ENCODE data around the gene SEC61B. TPM values are rescaled to one million over a fixed set of nuclear protein-coding genes. Genes with fewer than 3 reads are reported as not detected.

SEC61B gene
- total and polyA plus RNA-seq, 2 experiments from 2014 or later, result 133 to 602 TPM

DNA sequence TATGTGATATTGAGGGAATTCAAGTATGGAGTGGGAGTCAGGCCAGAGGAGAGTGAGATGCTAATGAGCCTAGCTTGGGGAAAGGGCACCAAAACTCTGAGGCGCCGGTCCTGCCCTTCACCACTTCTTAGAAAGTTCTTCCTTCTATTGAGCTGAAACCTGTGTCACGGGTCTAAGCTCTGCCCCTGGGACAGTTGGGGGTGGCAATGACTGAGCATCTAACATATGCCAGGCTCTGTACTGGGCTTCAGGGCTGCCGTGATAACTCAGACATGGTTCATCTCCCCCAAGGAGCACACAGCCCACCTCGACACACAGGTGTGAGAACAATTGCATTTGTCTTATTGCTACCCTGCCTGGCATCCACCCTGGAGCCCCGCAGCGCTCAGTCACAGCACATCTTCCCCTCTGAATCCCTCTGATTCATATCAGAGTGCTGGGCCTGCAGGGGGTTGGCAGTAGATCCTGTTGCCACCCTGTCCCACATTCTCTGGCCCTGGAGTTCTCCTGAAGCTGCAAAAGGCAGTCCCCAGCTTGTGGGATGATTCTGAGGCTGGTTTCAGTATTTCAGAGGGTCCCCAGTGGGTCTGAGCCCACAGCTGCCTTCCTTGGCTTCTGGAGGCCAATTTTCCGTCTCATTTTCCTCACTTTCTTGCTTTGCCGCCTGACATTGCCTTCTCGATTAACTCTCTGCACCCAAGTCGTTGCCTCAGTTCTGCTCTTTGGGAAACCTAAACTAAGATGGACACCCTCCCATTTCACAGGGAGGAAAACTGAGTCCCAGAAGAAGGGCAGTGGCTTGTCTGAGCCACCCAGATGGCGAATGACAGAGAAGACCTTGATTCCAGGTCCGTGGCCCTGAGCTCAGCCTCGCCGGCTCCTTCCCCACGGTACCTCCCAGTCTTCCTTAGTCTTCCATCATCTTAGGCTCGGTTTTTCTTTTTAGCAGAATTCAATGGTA is 42.9 kb upstream of the SEC61B start:
- Histone ChIP-seq H4K20me1 (replicated peaks; ENCODE audit: insufficient read depth) (no peaks in the 10 kb centered on the region), H3K79me2 (replicated peaks; ENCODE audit: insufficient read depth) (no peaks in the 10 kb centered on the region), H3K4me1 (ENCODE audit: insufficient read depth) (peaks cover 8% of the 10 kb centered on the region; the same call in 1 of the 2 replicates), H3K27ac (ENCODE audit: low read depth) (no peak overlapping the region), H3K36me3 (ENCODE audit: insufficient read depth) (no peaks in the 10 kb centered on the region), H3K4me2 (no peak overlapping the region), H3K4me3 (no peak overlapping the region), H3K9me2 (ENCODE audit: insufficient read depth) (no peaks in the 10 kb centered on the region), H2AFZ (0 out of 2 replicates have a peak overlapping the region, but pooled peaks have one; percentile 59), H3K27me3 (ENCODE audit: insufficient read depth) (no peaks in the 10 kb centered on the region), H3F3A (replicated peaks; ENCODE audit: low read depth) (no peaks in the 10 kb centered on the region)
- Mint-ChIP-seq H3K27me3 (ENCODE audit: insufficient read depth, low read depth, poor library complexity) (no peaks in the 10 kb centered on the region), H3K36me3 (ENCODE audit: low read depth) (no peaks in the 10 kb centered on the region), H3K4me3 (no peak overlapping the region), H3K9me3 (no peaks in the 10 kb centered on the region), H3K27ac (no peak overlapping the region), H3K4me1 (peaks cover 16% of the 10 kb centered on the region; the same call in 2 of the 3 replicates)
- ATAC-seq (no peak), DNase-seq (ENCODE audit: low spot score) (no peak)
- TF ChIP-seq POLR2AphosphoS5 (IDR thresholded peaks at IDR 0.05; ENCODE audit: low read depth), result no peak
- no peak for TF ChIP-seq EZH2 (IDR thresholded peaks at IDR 0.05; ENCODE audit: low read depth, unreplicated experiment)

DNA sequence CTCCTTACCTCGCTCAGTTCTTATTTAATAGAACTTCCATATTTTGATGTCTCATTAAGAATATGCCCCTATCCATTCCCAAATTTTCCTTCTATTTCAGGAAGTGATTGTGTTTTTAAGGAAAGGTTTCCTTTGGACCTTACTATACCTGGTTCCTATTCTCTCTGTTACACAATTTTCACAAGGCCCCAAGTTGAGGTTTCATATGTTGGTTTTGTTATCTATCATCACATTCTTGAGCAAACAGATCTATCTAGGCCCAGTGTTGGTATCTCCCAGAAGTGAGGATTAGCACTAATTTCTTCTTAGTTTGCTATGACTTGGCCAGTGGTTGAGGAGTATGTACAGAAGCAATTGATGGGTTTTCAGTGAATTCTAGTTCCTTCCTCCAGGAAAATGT is 41.9 kb upstream of the SEC61B start:
- H3K36me3 ChIP-seq (ENCODE audit: insufficient read depth), result no peaks in the 10 kb centered on the region
- H3K4me3 ChIP-seq, result no peak overlapping the region
- H3K4me1 ChIP-seq (ENCODE audit: insufficient read depth), result peaks cover 8% of the 10 kb centered on the region; the same call in 1 of the 2 replicates
- H4K20me1 ChIP-seq (replicated peaks; ENCODE audit: insufficient read depth), result no peaks in the 10 kb centered on the region
- H3K27me3 ChIP-seq (ENCODE audit: insufficient read depth), result no peaks in the 10 kb centered on the region
- no peak overlapping the region for H3K4me3 Mint-ChIP-seq
- H3K27ac ChIP-seq (ENCODE audit: low read depth), result no peak overlapping the region
- H3K9me2 ChIP-seq (ENCODE audit: insufficient read depth), result no peaks in the 10 kb centered on the region
- DNase-seq (ENCODE audit: low spot score) (no peak), ATAC-seq (no peak)
- no peaks in the 10 kb centered on the region for H3K9me3 Mint-ChIP-seq
- no peaks in the 10 kb centered on the region for H3K36me3 Mint-ChIP-seq (ENCODE audit: low read depth)
- H2AFZ ChIP-seq, result no peak overlapping the region
- H3F3A ChIP-seq (replicated peaks; ENCODE audit: low read depth), result no peaks in the 10 kb centered on the region
- H3K27ac Mint-ChIP-seq, result no peak overlapping the region
- H3K4me2 ChIP-seq, result no peak overlapping the region
- no peaks in the 10 kb centered on the region for H3K79me2 ChIP-seq (replicated peaks; ENCODE audit: insufficient read depth)
- TF ChIP-seq, protein P1, sequence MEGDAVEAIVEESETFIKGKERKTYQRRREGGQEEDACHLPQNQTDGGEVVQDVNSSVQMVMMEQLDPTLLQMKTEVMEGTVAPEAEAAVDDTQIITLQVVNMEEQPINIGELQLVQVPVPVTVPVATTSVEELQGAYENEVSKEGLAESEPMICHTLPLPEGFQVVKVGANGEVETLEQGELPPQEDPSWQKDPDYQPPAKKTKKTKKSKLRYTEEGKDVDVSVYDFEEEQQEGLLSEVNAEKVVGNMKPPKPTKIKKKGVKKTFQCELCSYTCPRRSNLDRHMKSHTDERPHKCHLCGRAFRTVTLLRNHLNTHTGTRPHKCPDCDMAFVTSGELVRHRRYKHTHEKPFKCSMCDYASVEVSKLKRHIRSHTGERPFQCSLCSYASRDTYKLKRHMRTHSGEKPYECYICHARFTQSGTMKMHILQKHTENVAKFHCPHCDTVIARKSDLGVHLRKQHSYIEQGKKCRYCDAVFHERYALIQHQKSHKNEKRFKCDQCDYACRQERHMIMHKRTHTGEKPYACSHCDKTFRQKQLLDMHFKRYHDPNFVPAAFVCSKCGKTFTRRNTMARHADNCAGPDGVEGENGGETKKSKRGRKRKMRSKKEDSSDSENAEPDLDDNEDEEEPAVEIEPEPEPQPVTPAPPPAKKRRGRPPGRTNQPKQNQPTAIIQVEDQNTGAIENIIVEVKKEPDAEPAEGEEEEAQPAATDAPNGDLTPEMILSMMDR (conservative IDR thresholded peaks at IDR 0.05; ENCODE audit: low read depth in 2 of 2), result no peak
- TF ChIP-seq NANOG (IDR thresholded peaks at IDR 0.05; ENCODE audit: borderline replicate concordance), result no peak
- TF ChIP-seq, protein P2, sequence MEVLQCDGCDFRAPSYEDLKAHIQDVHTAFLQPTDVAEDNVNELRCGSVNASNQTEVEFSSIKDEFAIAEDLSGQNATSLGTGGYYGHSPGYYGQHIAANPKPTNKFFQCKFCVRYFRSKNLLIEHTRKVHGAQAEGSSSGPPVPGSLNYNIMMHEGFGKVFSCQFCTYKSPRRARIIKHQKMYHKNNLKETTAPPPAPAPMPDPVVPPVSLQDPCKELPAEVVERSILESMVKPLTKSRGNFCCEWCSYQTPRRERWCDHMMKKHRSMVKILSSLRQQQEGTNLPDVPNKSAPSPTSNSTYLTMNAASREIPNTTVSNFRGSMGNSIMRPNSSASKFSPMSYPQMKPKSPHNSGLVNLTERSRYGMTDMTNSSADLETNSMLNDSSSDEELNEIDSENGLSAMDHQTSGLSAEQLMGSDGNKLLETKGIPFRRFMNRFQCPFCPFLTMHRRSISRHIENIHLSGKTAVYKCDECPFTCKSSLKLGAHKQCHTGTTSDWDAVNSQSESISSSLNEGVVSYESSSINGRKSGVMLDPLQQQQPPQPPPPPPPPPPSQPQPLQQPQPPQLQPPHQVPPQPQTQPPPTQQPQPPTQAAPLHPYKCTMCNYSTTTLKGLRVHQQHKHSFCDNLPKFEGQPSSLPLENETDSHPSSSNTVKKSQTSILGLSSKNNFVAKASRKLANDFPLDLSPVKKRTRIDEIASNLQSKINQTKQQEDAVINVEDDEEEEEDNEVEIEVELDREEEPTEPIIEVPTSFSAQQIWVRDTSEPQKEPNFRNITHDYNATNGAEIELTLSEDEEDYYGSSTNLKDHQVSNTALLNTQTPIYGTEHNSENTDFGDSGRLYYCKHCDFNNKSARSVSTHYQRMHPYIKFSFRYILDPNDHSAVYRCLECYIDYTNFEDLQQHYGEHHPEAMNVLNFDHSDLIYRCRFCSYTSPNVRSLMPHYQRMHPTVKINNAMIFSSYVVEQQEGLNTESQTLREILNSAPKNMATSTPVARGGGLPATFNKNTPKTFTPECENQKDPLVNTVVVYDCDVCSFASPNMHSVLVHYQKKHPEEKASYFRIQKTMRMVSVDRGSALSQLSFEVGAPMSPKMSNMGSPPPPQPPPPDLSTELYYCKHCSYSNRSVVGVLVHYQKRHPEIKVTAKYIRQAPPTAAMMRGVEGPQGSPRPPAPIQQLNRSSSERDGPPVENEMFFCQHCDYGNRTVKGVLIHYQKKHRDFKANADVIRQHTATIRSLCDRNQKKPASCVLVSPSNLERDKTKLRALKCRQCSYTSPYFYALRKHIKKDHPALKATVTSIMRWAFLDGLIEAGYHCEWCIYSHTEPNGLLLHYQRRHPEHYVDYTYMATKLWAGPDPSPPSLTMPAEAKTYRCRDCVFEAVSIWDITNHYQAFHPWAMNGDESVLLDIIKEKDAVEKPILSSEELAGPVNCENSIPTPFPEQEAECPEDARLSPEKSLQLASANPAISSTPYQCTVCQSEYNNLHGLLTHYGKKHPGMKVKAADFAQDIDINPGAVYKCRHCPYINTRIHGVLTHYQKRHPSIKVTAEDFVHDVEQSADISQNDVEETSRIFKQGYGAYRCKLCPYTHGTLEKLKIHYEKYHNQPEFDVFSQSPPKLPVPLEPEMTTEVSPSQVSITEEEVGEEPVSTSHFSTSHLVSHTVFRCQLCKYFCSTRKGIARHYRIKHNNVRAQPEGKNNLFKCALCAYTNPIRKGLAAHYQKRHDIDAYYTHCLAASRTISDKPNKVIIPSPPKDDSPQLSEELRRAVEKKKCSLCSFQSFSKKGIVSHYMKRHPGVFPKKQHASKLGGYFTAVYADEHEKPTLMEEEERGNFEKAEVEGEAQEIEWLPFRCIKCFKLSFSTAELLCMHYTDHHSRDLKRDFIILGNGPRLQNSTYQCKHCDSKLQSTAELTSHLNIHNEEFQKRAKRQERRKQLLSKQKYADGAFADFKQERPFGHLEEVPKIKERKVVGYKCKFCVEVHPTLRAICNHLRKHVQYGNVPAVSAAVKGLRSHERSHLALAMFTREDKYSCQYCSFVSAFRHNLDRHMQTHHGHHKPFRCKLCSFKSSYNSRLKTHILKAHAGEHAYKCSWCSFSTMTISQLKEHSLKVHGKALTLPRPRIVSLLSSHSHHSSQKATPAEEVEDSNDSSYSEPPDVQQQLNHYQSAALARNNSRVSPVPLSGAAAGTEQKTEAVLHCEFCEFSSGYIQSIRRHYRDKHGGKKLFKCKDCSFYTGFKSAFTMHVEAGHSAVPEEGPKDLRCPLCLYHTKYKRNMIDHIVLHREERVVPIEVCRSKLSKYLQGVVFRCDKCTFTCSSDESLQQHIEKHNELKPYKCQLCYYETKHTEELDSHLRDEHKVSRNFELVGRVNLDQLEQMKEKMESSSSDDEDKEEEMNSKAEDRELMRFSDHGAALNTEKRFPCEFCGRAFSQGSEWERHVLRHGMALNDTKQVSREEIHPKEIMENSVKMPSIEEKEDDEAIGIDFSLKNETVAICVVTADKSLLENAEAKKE (CRISPR knock-in tag; IDR thresholded peaks at IDR 0.05), result no peak
- TF ChIP-seq ZNF331 (CRISPR knock-in tag; IDR thresholded peaks at IDR 0.05; ENCODE audit: low read depth), result no peak
- TF ChIP-seq STAT1 (IDR thresholded peaks at IDR 0.05; ENCODE audit: unreplicated experiment), result no peak
- TF ChIP-seq ZNF114 (CRISPR knock-in tag; IDR thresholded peaks at IDR 0.05), result no peak
- TF ChIP-seq, protein P3, sequence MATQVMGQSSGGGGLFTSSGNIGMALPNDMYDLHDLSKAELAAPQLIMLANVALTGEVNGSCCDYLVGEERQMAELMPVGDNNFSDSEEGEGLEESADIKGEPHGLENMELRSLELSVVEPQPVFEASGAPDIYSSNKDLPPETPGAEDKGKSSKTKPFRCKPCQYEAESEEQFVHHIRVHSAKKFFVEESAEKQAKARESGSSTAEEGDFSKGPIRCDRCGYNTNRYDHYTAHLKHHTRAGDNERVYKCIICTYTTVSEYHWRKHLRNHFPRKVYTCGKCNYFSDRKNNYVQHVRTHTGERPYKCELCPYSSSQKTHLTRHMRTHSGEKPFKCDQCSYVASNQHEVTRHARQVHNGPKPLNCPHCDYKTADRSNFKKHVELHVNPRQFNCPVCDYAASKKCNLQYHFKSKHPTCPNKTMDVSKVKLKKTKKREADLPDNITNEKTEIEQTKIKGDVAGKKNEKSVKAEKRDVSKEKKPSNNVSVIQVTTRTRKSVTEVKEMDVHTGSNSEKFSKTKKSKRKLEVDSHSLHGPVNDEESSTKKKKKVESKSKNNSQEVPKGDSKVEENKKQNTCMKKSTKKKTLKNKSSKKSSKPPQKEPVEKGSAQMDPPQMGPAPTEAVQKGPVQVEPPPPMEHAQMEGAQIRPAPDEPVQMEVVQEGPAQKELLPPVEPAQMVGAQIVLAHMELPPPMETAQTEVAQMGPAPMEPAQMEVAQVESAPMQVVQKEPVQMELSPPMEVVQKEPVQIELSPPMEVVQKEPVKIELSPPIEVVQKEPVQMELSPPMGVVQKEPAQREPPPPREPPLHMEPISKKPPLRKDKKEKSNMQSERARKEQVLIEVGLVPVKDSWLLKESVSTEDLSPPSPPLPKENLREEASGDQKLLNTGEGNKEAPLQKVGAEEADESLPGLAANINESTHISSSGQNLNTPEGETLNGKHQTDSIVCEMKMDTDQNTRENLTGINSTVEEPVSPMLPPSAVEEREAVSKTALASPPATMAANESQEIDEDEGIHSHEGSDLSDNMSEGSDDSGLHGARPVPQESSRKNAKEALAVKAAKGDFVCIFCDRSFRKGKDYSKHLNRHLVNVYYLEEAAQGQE (IDR thresholded peaks at IDR 0.05; ENCODE audit: unreplicated experiment), result no peak
- H3K27me3 Mint-ChIP-seq (ENCODE audit: insufficient read depth, low read depth, poor library complexity), result no peaks in the 10 kb centered on the region
- H3K4me1 Mint-ChIP-seq, result peaks cover 16% of the 10 kb centered on the region; the same call in 2 of the 3 replicates
